NCI-H345 treated with DMSO at 0.1 percent for 48 hours (cell line): Measurements from ENCODE around the gene GALNT10.

Source experiments
- DNase-seq: peaks from one replicate; lab custom pipeline; 2025; ENCODE audit not compliant: unreplicated experiment; lab: John Stamatoyannopoulos, UW

The GALNT10 gene

GRCh38 chr5:154466671-154467070 is 276.1 kb downstream of the GALNT10 start:
- no peak for DNase-seq

DNA sequence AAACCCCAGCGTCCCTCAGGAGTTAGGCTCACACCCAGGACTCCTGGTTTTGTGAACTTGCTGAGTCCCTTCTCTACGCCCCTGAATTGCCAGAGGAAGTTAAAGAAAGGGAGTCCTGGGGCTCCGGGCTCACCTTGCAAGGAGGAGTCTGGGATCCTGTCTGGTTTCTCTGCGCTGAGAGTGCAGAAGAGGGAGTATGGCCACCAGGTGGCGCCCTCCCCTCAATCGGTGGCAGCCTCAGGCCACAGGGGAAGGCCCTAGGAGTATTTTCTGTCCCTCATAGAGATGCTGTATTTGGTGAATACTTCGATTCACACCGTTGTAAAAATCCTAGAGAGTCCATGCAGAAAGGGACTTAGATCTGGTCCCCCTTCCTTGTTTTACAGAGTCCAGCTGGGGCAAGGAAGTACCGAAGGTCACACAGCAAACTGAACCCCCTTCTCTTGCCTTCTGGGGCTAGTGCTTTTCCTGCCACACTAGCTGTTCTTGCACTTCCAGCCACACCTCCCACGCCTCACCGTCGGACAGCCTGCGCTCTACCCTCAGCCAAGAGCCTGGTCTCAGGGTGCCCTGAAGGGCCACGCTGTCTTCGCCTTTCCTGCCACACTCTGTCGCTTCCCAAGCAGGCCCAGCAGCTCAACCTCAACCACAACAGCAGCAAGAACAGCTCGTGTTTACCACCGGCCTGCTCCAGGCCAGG is 277.3 kb downstream of the GALNT10 start:
- DNase-seq: no peak

DNA sequence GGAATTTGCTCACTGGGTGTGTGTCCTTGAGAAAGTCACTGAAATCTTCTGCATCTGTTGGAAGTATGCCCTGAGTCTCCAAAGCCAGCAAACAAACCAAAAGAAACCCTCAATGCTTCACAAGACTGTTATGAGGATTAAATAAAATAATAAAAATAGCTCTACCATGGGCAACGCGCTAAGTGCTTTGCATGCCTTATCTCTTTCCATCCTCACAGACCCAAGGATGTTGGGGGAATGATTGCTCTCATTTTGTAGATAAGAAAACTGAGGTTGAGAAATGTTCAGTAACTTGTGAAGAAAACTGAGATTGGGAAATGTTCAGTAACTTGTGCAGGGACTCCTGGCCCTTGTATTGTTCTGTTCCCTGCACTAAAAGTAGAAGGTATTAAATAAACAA is 279.6 kb downstream of the GALNT10 start:
- DNase-seq: no peak
